Epithelial cell of proximal tubule (primary cell): ENCODE data around the gene CHGA. TPM values are rescaled to one million over a fixed set of nuclear protein-coding genes. Genes with fewer than 3 reads are reported as not detected.

Experiments
- DNase-seq: peaks from one replicate; pipeline ENCODE4 v3.0.0-alpha.2; 2011; ENCODE audit warnings: low read depth
- H3K4me3 ChIP-seq: 2 replicates; pipeline ENCODE4 v1.5.1; 2011; ENCODE audit warnings: low read depth, mild to moderate bottlenecking, low read length
- total RNA-seq: library from RNA; depleted of rRNA; stranded (reverse); fragments of >200 nt; gene quantifications from 2 replicates; pipeline ENCODE4 v1.2.3, GENCODE V29; 2015
- TF ChIP-seq, protein P1 (sequence below): conservative IDR thresholded peaks from 2 replicates; pipeline ENCODE4 v1.5.1; 2012; ENCODE audit warnings: low read depth, mild to moderate bottlenecking, low read length

CHGA gene
- total RNA-seq, 1 donor from 2014 or later = not detected

DNA sequence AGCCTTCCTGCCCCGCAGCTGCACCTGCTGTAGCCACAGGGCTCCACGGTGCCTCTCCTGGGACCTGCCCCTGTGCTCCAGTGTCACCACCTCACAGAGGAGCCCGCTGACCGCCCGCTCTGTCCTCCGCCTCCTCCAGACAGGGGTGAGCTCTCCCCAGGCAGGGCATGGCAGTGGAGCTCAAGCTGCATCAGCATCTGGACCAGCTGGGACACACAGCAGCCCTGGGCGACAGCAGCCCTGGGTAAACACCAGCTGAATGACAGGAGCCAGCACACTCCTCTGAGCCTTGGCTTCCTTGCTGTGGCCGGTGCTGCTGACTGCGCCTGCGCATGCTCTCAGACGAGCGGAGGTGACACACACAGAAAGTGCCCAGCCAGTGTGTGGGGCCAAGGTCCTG lies 22.0 kb downstream of the CHGA start:
- no peak for DNase-seq
- TF ChIP-seq, protein P1, sequence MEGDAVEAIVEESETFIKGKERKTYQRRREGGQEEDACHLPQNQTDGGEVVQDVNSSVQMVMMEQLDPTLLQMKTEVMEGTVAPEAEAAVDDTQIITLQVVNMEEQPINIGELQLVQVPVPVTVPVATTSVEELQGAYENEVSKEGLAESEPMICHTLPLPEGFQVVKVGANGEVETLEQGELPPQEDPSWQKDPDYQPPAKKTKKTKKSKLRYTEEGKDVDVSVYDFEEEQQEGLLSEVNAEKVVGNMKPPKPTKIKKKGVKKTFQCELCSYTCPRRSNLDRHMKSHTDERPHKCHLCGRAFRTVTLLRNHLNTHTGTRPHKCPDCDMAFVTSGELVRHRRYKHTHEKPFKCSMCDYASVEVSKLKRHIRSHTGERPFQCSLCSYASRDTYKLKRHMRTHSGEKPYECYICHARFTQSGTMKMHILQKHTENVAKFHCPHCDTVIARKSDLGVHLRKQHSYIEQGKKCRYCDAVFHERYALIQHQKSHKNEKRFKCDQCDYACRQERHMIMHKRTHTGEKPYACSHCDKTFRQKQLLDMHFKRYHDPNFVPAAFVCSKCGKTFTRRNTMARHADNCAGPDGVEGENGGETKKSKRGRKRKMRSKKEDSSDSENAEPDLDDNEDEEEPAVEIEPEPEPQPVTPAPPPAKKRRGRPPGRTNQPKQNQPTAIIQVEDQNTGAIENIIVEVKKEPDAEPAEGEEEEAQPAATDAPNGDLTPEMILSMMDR = no peak
- H3K4me3 ChIP-seq = no peak overlapping the region

DNA sequence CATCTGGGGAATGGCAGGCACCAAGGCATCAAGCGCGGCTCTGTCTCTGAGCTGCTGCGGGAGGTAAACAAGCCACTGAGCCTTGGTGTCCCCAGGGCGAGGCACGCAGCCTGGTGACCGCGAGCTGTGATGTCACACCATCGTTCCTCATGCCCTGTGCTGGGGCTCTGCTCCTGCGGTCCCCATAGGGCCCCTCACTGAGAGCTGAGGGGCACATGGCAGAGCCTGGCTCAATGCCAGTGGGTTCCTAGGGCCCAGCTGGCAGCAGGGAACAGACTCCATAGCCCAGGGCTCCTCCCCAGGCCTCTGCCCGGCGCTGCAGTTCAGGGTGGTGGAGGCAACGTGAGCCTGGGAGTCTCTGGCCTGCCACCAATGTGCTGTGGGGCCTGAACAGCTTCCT lies 22.6 kb downstream of the CHGA start:
- DNase-seq = no peak
- TF ChIP-seq, protein P1 = no peak
- H3K4me3 ChIP-seq = no peak overlapping the region

DNA sequence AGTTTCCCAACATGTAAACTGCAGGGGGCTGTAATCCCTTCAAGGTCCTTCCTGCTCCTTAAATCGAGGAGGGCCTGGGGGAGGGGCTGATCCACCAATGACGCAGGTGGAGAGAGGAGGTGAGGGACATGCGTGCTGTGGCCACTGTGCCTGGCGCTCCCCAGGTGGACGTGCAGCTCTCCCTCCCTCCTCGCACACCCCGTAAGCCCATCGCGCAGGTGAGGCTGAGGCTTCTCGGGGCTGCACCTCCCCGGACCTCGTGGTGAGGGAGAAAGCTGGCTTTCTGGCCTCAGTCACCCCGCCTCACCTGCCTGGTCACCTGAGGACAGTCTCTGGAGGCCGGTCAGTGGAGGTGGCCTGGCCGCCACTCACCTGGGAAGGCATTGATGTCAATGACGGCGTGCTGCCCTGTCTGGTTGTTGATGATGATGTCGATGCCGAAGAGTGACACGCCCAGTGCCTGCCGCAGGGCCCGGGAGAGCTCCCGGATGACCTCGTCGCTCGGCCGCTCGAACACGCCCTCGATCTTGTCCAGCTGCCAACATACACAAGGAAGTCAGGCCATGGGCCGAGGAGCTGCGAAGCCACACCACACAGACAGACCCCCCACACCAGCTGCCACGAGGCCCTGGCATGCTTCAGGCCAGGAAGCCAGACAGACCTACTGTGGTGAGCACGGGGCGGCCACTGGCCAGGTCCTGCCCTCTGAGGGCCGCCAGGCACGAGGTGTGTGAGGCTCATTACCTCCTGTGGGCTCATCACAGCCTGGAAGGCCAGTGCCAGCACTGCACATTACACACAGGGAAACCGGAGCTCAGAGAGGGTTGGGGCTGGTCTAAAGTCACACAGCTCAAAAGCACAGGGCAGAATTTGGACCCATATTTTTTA lies 23.3 kb downstream of the CHGA start:
- TF ChIP-seq, protein P1 = no peak
- no peak overlapping the region for H3K4me3 ChIP-seq
- DNase-seq = peak; percentile 30

DNA sequence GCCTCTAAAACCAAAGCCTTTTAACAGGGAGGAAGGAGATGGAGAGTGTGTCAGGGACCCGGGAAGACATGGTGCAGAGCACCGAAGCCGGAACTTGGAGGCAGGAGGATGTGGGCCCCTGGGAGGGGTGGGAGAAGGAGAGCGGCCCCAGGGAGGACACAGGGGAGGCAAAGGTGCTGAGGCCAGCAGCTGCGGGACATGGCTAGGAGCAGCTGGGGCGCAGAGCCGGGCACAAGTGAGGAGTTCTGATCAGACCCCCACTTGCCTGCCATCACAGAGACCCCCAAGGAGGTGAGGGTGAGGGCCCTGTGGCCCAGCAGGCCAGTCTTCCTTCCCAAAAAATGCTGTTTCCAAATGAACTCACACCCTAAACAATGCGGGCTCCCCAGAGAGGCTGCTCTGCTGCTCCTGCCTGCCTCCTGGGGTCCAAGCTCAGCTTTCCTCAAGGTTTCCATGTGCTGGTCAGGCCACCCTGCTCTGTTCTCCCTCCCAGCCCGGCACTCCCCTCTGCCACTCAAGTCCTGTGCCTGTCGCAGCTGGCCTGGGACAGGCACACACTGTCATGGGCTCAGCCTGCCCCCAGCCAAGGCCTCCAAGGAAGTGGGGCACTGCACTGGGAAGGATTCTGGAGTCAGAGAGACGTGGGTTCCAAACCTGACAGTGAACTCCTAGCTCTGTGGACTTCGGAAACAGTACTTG lies 24.0 kb downstream of the CHGA start:
- no peak overlapping the region for H3K4me3 ChIP-seq
- TF ChIP-seq, protein P1 = no peak
- DNase-seq = no peak

DNA sequence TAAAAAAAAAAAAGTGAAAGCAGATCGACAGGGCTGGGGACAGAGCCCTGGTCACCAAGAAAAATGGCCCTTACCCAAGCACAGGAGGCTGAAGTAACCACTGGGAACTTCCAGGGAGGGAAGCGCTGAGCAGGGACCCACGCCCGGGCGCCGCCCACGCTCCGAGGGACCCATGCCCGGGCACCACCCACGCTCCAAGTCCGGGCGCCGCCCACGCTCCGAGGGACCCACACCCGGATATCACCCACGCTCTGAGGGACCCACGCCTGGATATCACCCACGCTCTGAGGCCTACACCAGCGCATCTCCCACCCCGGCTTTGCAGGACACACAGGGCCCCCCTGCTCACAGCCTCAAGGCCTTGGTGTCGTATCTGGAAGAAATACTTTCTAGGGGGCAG lies 25.7 kb downstream of the CHGA start:
- H3K4me3 ChIP-seq = no peak overlapping the region
- TF ChIP-seq, protein P1 = no peak

DNA sequence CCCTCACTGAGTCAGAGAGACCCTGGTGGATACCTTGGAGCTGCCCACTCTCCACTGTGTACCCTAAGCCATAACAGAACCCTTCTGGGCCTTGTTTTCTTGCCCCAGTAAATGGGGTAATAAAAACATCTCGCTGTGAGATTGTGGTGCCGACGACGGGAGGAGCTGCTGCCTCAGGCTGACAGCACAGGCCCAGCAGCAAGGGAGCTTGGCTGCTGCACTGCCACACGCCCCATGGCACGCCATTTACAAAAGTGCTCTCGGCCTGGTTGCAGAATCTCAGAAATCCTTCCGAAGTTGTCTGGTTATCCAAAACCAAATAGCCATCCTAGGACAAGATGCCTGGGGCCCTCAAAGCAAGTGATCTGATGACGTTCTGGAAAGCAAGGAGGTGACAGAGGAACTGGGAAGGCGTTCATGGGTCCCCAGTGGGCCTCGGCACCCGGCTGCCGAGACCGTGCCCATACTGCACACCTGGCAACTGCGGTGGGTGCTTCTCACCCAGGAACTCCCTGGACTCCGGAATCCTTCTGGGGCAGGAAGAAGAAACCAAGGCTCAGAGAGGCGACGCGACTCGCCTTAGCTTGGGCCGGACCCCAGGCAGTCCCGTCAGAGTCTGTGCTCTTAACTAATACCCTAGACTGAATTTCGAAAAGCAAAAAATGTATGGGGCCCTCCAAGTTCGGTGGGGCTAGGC lies 26.7 kb downstream of the CHGA start:
- DNase-seq = no peak
- no peak overlapping the region for H3K4me3 ChIP-seq
- TF ChIP-seq, protein P1 = no peak

More for the DNA sequence above, 25.7 kb downstream of the CHGA start:
- no peak for DNase-seq
